A549 (cell line): ENCODE results near the gene MIS18A.

Experiments used
- CHD4 ChIP-seq: fragments of 200-600 bp; sonication (generic); IDR thresholded peaks from 2 replicates; pipeline ENCODE4 v1.6.1; 2016; ENCODE audit warnings: antibody characterized with exemption, mild to moderate bottlenecking, borderline replicate concordance
- CTCF ChIP-seq: fragments of >200 bp; sonication (Bioruptor Twin); formaldehyde crosslinking; IDR thresholded peaks from 3 replicates; pipeline ENCODE4 v1.5.1; 2016
- HEYL ChIP-seq: fragments of 250-450 bp; sonication (Bioruptor Pico); IDR thresholded peaks from 2 replicates; pipeline ENCODE4 v1.8.0; 2021; ENCODE audit warnings: mild to moderate bottlenecking, moderate library complexity
- JUNB ChIP-seq: fragments of >200 bp; sonication (Bioruptor Twin); formaldehyde crosslinking; IDR thresholded peaks from 2 replicates; pipeline ENCODE4 v1.6.1; 2016
- USF2 ChIP-seq: fragments of 450-650 bp; IDR thresholded peaks from 2 replicates; pipeline ENCODE4 v1.6.1; 2014; ENCODE audit warnings: antibody characterized with exemption
- ZC3H11A ChIP-seq: fragments of 450-650 bp; IDR thresholded peaks from 2 replicates; pipeline ENCODE4 v1.6.1; 2014; ENCODE audit warnings: antibody characterized with exemption, mild to moderate bottlenecking

DNA sequence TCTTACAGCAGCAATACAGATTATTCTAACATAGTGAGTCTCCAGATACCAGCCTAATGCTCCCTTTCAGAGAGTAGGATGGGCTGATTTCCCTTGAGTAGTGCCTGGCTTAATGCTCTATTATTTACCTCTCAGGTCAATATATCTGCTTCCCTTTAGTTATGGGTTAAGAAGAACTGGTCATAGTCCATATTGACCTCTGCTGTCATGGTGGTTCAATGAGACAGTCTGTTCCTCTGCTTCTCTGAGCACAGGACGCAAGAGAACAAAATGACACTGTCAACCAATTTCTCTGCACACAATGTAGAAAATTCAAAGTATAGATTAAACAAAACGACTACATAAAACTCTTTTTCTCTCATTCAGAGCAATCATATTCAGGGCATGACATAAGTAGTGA is 22.7 kb upstream of the MIS18A start:
- TF ChIP-seq JUNB, result no peak
- no peak for TF ChIP-seq USF2
- TF ChIP-seq ZC3H11A, result no peak
- no peak for TF ChIP-seq CTCF
- TF ChIP-seq HEYL (CRISPR knock-in tag), result no peak
- no peak for TF ChIP-seq CHD4
